Fibroblast of villous mesenchyme (primary cell): ENCODE data around the gene SPPL2C. TPM values are rescaled to one million over a fixed set of nuclear protein-coding genes. Genes with fewer than 3 reads are reported as not detected.

ENCODE experiments used
- DNase-seq: peaks from one replicate; pipeline ENCODE4 v3.0.0-alpha.2; 2010; ENCODE audit warnings: low read depth
- H3K4me3 ChIP-seq: 2 replicates; pipeline ENCODE4 v1.5.1; 2011; ENCODE audit warnings: low read depth, mild to moderate bottlenecking, low read length
- total RNA-seq: library from RNA; depleted of rRNA; stranded (reverse); fragments of >200 nt; gene quantifications from 2 replicates; pipeline ENCODE4 v1.2.3, GENCODE V29; 2012
- TF ChIP-seq, protein P1 (sequence below): IDR thresholded peaks from 2 replicates; pipeline ENCODE4 v1.5.1; 2012; ENCODE audit warnings: low read depth, mild to moderate bottlenecking, low read length; ENCODE audit not compliant: insufficient read depth

The SPPL2C gene
- total RNA-seq, 1 donor: not detected

GRCh38 chr17:45871718-45872117, 27.0 kb downstream of the SPPL2C start:
- TF ChIP-seq, protein P1, sequence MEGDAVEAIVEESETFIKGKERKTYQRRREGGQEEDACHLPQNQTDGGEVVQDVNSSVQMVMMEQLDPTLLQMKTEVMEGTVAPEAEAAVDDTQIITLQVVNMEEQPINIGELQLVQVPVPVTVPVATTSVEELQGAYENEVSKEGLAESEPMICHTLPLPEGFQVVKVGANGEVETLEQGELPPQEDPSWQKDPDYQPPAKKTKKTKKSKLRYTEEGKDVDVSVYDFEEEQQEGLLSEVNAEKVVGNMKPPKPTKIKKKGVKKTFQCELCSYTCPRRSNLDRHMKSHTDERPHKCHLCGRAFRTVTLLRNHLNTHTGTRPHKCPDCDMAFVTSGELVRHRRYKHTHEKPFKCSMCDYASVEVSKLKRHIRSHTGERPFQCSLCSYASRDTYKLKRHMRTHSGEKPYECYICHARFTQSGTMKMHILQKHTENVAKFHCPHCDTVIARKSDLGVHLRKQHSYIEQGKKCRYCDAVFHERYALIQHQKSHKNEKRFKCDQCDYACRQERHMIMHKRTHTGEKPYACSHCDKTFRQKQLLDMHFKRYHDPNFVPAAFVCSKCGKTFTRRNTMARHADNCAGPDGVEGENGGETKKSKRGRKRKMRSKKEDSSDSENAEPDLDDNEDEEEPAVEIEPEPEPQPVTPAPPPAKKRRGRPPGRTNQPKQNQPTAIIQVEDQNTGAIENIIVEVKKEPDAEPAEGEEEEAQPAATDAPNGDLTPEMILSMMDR: no peak
- DNase-seq: no peak

DNA sequence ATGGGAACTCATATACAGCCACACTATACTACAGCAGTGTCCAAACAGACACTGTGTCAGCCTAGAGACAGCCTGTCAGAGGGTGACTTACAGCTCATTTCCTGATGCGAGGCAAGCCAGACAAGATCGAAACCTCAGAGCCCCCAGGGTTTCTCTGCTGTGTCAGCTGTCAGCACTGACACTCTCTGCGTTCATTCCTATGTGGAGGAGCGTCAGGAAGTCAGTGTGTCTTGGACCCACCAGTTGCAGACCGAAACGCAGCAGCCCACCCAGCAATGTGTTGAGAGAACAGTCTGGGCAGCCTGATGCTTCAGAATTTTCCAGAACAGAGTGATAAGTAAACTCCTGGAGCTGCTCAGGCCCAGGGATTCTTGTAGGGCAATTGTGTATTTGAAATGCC, 29.0 kb downstream of the SPPL2C start:
- DNase-seq: no peak
- TF ChIP-seq, protein P1: no peak
- no peak overlapping the region for H3K4me3 ChIP-seq

More at GRCh38 chr17:45871718-45872117, 27.0 kb downstream of the SPPL2C start:
- H3K4me3 ChIP-seq: no peak overlapping the region

DNA sequence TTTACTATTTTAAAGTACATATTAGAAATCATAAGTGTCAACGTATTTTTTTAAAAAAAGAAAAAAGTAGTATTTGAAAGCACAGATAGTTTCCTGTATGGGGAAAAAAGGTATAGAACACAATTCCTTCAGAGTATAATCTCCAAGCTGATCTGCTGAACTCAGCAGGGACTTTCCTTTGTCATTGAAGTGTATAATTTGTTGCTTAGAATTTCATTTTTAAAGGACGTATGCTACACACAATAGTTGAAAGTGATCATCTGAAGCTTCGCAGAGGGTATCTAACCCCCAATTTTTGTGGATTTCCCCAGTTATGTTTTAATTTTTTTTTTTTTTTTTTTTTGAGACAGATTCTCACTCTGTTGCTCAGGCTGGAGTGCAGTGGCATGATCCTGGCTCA, 29.5 kb downstream of the SPPL2C start:
- no peak for DNase-seq
- TF ChIP-seq, protein P1: no peak
- H3K4me3 ChIP-seq: no peak overlapping the region

DNA sequence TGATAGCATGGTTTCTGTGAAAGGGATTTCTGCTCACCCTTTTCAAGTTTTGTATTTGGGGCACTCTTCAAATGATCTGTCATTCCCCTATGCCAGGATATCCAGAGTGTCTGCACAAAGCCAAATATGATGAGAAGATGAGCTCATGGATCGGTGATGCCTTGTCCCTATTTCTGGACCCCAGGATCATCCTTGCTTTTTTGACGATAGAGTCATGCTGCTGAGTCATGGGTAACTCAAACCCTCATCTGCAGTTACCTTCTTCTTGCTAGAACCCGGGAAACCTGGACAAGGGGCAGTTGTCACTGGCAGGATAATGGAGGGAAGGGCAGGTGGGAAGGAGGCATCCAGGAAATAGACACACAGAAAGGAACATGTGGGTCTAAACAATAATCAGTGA, 31.9 kb downstream of the SPPL2C start:
- TF ChIP-seq, protein P1: no peak
- DNase-seq: no peak

DNA sequence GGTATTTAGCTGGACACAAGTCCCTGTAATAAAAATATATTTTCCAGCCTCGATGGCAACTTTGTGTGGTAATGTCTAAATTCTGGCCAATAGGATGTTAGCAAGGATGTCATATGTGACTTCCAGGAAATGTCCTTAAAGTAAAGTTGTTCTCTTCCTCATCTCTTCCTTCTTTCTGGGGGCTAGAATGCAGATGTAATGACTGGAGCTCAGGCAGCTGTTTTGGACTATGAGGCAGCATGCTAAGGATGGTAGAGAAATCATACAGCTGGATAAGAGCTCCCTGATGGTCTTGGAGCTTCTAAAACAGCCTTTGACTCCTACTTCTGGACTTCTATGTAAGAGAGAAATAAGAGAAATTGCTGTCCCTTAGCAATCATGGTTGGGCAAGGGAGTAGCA, 32.8 kb downstream of the SPPL2C start:
- TF ChIP-seq, protein P1: no peak
- no peak for DNase-seq
- H3K4me3 ChIP-seq: no peak overlapping the region

More for the DNA sequence above, 31.9 kb downstream of the SPPL2C start:
- H3K4me3 ChIP-seq: no peak overlapping the region

DNA sequence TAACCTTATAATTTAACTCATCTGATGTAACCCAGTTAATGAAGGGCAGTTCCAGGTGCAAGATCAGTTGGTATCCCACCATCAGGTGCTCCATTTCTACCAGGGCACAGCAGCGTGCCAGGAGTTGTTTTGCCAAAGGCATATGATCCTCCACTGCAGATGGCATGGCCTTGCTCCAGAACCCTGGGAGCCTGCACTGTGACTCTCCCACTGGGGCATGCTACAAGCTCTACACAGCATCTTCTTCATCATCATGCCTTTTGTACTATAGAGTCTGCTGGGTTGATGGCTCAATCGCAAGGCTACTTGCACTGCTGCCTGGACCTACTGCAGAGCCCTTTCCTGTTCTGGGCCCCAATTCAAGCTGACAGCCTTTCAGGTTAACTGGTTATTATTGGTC, 38.4 kb downstream of the SPPL2C start:
- DNase-seq: no peak
- TF ChIP-seq, protein P1: no peak
- no peak overlapping the region for H3K4me3 ChIP-seq

- H3K4me3 ChIP-seq: no peak overlapping the region
- TF ChIP-seq, protein P1: no peak
- DNase-seq: no peak
Measured at GRCh38 chr17:45886852-45887251, 42.2 kb downstream of the SPPL2C start.
